H9 (cell line): ENCODE data around the gene ABLIM3. TPM values are rescaled to one million over a fixed set of nuclear protein-coding genes. Genes with fewer than 3 reads are reported as not detected.

Experiments used
- DNase-seq: peaks from one replicate; pipeline ENCODE4 v3.0.0-alpha.2; 2017
- H2AFZ ChIP-seq: one replicate; pipeline ENCODE4 v1.6.1; 2013; ENCODE audit warnings: mild to moderate bottlenecking, low read length, control low read depth, moderate library complexity
- H2AK5ac ChIP-seq: 2 replicates; pipeline ENCODE4 v1.6.1; 2013; ENCODE audit warnings: low read length, control low read depth, mixed read lengths; ENCODE audit not compliant: insufficient read length
- H2BK120ac ChIP-seq: one replicate; pipeline ENCODE4 v1.6.1; 2013; ENCODE audit warnings: low read depth, mild to moderate bottlenecking, low read length, control low read depth, inconsistent platforms; ENCODE audit not compliant: poor library complexity, severe bottlenecking
- H2BK12ac ChIP-seq: 2 replicates; pipeline ENCODE4 v1.6.1; 2013; ENCODE audit warnings: low read length, control low read depth, mixed read lengths, low read depth; ENCODE audit not compliant: insufficient read length
- H2BK15ac ChIP-seq: 2 replicates; pipeline ENCODE4 v1.6.1; 2013; ENCODE audit warnings: low read depth, low read length, control low read depth
- H2BK20ac ChIP-seq: one replicate; pipeline ENCODE4 v1.6.1; 2013; ENCODE audit warnings: low read depth, mild to moderate bottlenecking, low read length, control low read depth, inconsistent platforms; ENCODE audit not compliant: poor library complexity, severe bottlenecking
- H2BK5ac ChIP-seq: 2 replicates; pipeline ENCODE4 v1.6.1; 2013; ENCODE audit warnings: low read length, control low read depth, mixed read lengths; ENCODE audit not compliant: insufficient read length
- H3K14ac ChIP-seq: 2 replicates; pipeline ENCODE4 v1.6.1; 2013; ENCODE audit warnings: low read length, control low read depth; ENCODE audit not compliant: insufficient read depth
- H3K18ac ChIP-seq: 2 replicates; pipeline ENCODE4 v1.6.1; 2013; ENCODE audit warnings: low read depth, mild to moderate bottlenecking, mixed read lengths, low read length, control low read depth; ENCODE audit not compliant: insufficient read length
- H3K23ac ChIP-seq: 2 replicates; pipeline ENCODE4 v1.6.1; 2013; ENCODE audit warnings: low read length, control low read depth, mixed read lengths, low read depth; ENCODE audit not compliant: insufficient read length
- H3K23me2 ChIP-seq: 2 replicates; pipeline ENCODE4 v1.6.1; 2013; ENCODE audit warnings: low read depth, mild to moderate bottlenecking, mixed read lengths, low read length, control low read depth; ENCODE audit not compliant: insufficient read length, poor library complexity, severe bottlenecking
- H3K27ac ChIP-seq: 2 replicates; pipeline ENCODE4 v1.5.1; 2013; ENCODE audit warnings: low read length, control low read depth, mixed read lengths, low read depth; ENCODE audit not compliant: insufficient read length
- H3K27me3 ChIP-seq: 2 replicates; pipeline ENCODE4 v1.6.1; 2013; ENCODE audit warnings: low read length, control low read depth, inconsistent platforms; ENCODE audit not compliant: insufficient read depth
- H3K4ac ChIP-seq: 2 replicates; pipeline ENCODE4 v1.6.1; 2013; ENCODE audit warnings: low read depth, mild to moderate bottlenecking, control low read depth, inconsistent platforms, low read length, moderate library complexity
- H3K4me1 ChIP-seq: 2 replicates; pipeline ENCODE4 v1.6.1; 2013; ENCODE audit warnings: low read length, control low read depth, inconsistent platforms; ENCODE audit not compliant: insufficient read depth
- H3K4me2 ChIP-seq: 2 replicates; pipeline ENCODE4 v1.6.1; 2013; ENCODE audit warnings: low read length, control low read depth, mixed read lengths; ENCODE audit not compliant: insufficient read length, insufficient read depth
- H3K56ac ChIP-seq: 2 replicates; pipeline ENCODE4 v1.6.1; 2013; ENCODE audit warnings: low read depth, mild to moderate bottlenecking, mixed read lengths, low read length, control low read depth; ENCODE audit not compliant: insufficient read length
- H3K79me1 ChIP-seq: 2 replicates; pipeline ENCODE4 v1.6.1; 2013; ENCODE audit warnings: low read depth, mild to moderate bottlenecking, moderate library complexity, low read length, control low read depth, inconsistent platforms; ENCODE audit not compliant: insufficient read depth, poor library complexity, severe bottlenecking
- H3K79me2 ChIP-seq: 2 replicates; pipeline ENCODE4 v1.6.1; 2013; ENCODE audit warnings: low read length, control low read depth, inconsistent platforms; ENCODE audit not compliant: insufficient read depth
- H3K9ac ChIP-seq: 2 replicates; pipeline ENCODE4 v1.6.1; 2013; ENCODE audit warnings: low read length, control low read depth, mixed read lengths; ENCODE audit not compliant: insufficient read length; ENCODE audit errors: extremely low read depth
- H3K9me3 ChIP-seq: one replicate; pipeline ENCODE4 v1.6.1; 2013; ENCODE audit warnings: low read depth, low read length, inconsistent platforms; ENCODE audit not compliant: control insufficient read depth
- H3T11ph ChIP-seq: one replicate; pipeline ENCODE4 v1.6.1; 2013; ENCODE audit warnings: mild to moderate bottlenecking, low read length, control low read depth, inconsistent platforms
- H4K20me1 ChIP-seq: one replicate; pipeline ENCODE4 v1.6.1; 2013; ENCODE audit not compliant: control insufficient read depth, insufficient read length, insufficient read depth
- H4K5ac ChIP-seq: 2 replicates; pipeline ENCODE4 v1.6.1; 2013; ENCODE audit warnings: low read depth, mild to moderate bottlenecking, mixed read lengths, low read length, control low read depth; ENCODE audit not compliant: insufficient read length
- H4K8ac ChIP-seq: replicated peaks from 2 replicates; pipeline ENCODE4 v1.6.1; 2013; ENCODE audit warnings: low read length, control low read depth, mixed read lengths, low read depth; ENCODE audit not compliant: insufficient read length
- H4K91ac ChIP-seq: 2 replicates; pipeline ENCODE4 v1.6.1; 2013; ENCODE audit warnings: low read depth, mild to moderate bottlenecking, moderate library complexity, mixed read lengths, low read length, control low read depth; ENCODE audit not compliant: insufficient read length
- H3K27ac Mint-ChIP-seq, 3 experiments: 2 replicates in 2 of 3; 3 replicates in 1 of 3; pipeline ENCODE4 v1.8.0; 2020 to 2021; ENCODE audit warnings: mixed read lengths in 3 of 3, mild to moderate bottlenecking in 1 of 3, moderate library complexity in 1 of 3
- H3K27me3 Mint-ChIP-seq: 2 replicates; pipeline ENCODE4 v1.8.0; 2021; ENCODE audit warnings: low read depth, mild to moderate bottlenecking, moderate library complexity, mixed read lengths
- H3K36me3 Mint-ChIP-seq, 3 experiments: 2 replicates in 2 of 3; 3 replicates in 1 of 3; pipeline ENCODE4 v1.8.0; 2020 to 2021; ENCODE audit warnings: low read depth in 3 of 3, mixed read lengths in 3 of 3; ENCODE audit not compliant: insufficient read depth in 1 of 3
- H3K4me1 Mint-ChIP-seq, 2 experiments: 2 replicates each; pipeline ENCODE4 v1.8.0; 2020; ENCODE audit warnings: mixed read lengths in 2 of 2
- H3K4me3 Mint-ChIP-seq, 2 experiments: 2 replicates in 1 of 2; 3 replicates in 1 of 2; pipeline ENCODE4 v1.8.0; 2020 to 2021; ENCODE audit warnings: mild to moderate bottlenecking in 2 of 2, mixed read lengths in 2 of 2, moderate library complexity in 1 of 2
- H3K9me3 Mint-ChIP-seq, 2 experiments: 2 replicates in 1 of 2; 3 replicates in 1 of 2; pipeline ENCODE4 v1.8.0; 2020; ENCODE audit warnings: mild to moderate bottlenecking in 2 of 2, mixed read lengths in 2 of 2, moderate library complexity in 1 of 2
- whole genome bisulfite sequencing: extraction: QIAGEN DNeasy Blood & Tissue Kit; methylation state at CpG from one replicate; pipeline ENCODE4 v1.1.7; 2013; ENCODE audit warnings: missing lambda C conversion rate, low lambda C conversion rate, mixed read lengths; ENCODE audit not compliant: insufficient read length; ENCODE audit errors: extremely low coverage; 5-methylcytosine and 5-hydroxymethylcytosine counted together
- total RNA-seq: library from RNA; stranded (reverse); gene quantifications from 2 replicates; pipeline ENCODE4 v1.2.1, GENCODE V29; 2021
- TF ChIP-seq, protein P1 (sequence below): fragments of 200-600 bp; sonication (generic); conservative IDR thresholded peaks from 3 replicates; pipeline ENCODE4 v1.8.0; 2021; ENCODE audit warnings: antibody characterized with exemption, mild to moderate bottlenecking

ABLIM3 gene
- total RNA-seq, 1 experiment from 2014 or later, result 0.20 TPM

DNA sequence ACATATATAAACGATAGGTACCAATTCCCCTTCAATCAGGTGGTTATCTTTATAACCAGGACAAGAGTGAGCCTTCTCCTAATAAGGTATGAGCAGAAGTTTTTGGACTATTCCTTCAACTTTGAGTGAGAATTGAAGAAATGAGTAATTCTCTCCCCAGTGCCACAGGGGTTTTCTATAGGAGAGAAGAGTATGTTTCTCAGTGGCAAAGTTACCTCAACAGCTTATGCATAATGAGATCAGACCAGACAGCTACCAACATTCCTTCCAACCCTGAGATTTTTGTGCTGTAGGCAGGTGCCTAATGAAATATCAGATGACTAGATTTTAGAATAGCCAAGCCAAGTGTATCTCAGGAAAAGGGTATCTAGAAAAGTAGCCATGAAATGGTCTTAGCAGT lies 40.9 kb downstream of the ABLIM3 start:
- TF ChIP-seq, protein P1, sequence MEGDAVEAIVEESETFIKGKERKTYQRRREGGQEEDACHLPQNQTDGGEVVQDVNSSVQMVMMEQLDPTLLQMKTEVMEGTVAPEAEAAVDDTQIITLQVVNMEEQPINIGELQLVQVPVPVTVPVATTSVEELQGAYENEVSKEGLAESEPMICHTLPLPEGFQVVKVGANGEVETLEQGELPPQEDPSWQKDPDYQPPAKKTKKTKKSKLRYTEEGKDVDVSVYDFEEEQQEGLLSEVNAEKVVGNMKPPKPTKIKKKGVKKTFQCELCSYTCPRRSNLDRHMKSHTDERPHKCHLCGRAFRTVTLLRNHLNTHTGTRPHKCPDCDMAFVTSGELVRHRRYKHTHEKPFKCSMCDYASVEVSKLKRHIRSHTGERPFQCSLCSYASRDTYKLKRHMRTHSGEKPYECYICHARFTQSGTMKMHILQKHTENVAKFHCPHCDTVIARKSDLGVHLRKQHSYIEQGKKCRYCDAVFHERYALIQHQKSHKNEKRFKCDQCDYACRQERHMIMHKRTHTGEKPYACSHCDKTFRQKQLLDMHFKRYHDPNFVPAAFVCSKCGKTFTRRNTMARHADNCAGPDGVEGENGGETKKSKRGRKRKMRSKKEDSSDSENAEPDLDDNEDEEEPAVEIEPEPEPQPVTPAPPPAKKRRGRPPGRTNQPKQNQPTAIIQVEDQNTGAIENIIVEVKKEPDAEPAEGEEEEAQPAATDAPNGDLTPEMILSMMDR, result no peak
- Histone ChIP-seq H3K23me2 (no peaks in the 10 kb centered on the region), H3K79me1 (no peaks in the 10 kb centered on the region), H2BK15ac (no peak overlapping the region), H3T11ph (no peak overlapping the region), H2BK120ac (no peak overlapping the region), H3K56ac (no peak overlapping the region), H3K9me3 (no peaks in the 10 kb centered on the region), H3K79me2 (no peaks in the 10 kb centered on the region), H4K91ac (no peak overlapping the region), H2BK5ac (no peak overlapping the region), H4K5ac (no peak overlapping the region), H2BK20ac (no peak overlapping the region), H3K4ac (no peak overlapping the region), H3K18ac (no peak overlapping the region), H2AK5ac (no peak overlapping the region), H3K4me2 (no peak overlapping the region), H3K27me3 (no peaks in the 10 kb centered on the region), H3K4me1 (no peaks in the 10 kb centered on the region), H3K23ac (no peak overlapping the region), H4K20me1 (no peaks in the 10 kb centered on the region), H3K9ac (no peak overlapping the region), H2BK12ac (no peak overlapping the region), H2AFZ (no peak overlapping the region), H3K14ac (no peak overlapping the region), H3K27ac (no peak overlapping the region), H4K8ac (no peak overlapping the region)
- Mint-ChIP-seq H3K9me3 (no peaks in the 10 kb centered on the region), H3K4me1 (peaks cover 0 to 10% of the 10 kb centered on the region in 2 experiments; a peak in 1 of 4 replicates), H3K4me3 (no peak overlapping the region), H3K36me3 (no peaks in the 10 kb centered on the region), H3K27me3 (no peaks in the 10 kb centered on the region; the same call in 1 of the 2 replicates), H3K27ac (no peak overlapping the region)
- no CpG with 5 or more reads among the region's 1 CpG for WGBS
- no peak for DNase-seq
